Measurements from ENCODE around the gene KIF9. TPM values are rescaled to one million over a fixed set of nuclear protein-coding genes. Genes with fewer than 3 reads are reported as not detected.

The KIF9 gene, protein sequence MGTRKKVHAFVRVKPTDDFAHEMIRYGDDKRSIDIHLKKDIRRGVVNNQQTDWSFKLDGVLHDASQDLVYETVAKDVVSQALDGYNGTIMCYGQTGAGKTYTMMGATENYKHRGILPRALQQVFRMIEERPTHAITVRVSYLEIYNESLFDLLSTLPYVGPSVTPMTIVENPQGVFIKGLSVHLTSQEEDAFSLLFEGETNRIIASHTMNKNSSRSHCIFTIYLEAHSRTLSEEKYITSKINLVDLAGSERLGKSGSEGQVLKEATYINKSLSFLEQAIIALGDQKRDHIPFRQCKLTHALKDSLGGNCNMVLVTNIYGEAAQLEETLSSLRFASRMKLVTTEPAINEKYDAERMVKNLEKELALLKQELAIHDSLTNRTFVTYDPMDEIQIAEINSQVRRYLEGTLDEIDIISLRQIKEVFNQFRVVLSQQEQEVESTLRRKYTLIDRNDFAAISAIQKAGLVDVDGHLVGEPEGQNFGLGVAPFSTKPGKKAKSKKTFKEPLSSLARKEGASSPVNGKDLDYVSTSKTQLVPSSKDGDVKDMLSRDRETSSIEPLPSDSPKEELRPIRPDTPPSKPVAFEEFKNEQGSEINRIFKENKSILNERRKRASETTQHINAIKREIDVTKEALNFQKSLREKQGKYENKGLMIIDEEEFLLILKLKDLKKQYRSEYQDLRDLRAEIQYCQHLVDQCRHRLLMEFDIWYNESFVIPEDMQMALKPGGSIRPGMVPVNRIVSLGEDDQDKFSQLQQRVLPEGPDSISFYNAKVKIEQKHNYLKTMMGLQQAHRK
- total RNA-seq, result 2.3 and 2.5 TPM in 2 replicates

DNA sequence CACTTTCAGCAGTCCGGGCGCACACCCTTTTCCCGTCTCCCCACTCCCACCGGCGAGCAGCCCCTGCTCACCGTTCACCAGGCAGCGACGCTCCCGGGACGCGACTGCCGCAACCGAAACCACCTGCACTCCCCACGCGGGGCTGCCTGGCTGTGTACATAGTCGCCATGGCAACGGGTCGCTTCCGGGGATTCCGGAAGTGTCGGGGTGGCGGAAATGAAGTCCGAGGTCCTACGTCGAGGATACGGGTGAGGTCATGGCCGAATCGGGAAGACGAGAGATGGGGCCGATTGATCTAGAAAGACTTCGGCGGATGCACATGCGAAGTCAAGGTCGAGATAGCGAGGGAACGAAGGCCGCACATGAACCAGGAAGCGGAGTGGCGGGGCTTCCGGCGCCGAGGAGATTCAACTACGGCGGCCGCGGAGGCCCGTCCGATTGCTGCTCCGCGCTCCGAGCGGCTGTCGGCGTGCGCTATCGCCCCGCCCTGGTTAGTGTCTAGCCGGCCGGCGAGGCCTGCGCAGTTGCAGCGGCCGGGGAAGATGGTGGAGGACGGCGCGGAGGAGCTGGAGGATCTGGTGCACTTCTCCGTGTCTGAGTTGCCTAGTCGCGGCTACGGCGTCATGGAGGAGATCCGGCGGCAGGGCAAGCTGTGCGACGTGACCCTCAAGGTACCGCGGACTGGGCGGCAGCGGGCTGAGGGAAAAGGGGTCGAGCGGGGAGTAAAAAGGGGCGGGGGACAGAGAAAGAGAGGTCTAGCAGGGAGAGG, at the start of gene KIF9, which contains the start of gene KLHL18:
KIF9 (minus strand) TSS at position 376 of the 769 bp plus-strand sequence. CDS start 5,425 bp downstream, outside the sequence.
KLHL18 (plus strand) TSS at position 521 of the 769 bp plus-strand sequence; CDS start at position 543, 22 bp downstream.
- no peaks in the 10 kb centered on the region for H3K9me3 Mint-ChIP-seq
- TF ChIP-seq, protein P1, sequence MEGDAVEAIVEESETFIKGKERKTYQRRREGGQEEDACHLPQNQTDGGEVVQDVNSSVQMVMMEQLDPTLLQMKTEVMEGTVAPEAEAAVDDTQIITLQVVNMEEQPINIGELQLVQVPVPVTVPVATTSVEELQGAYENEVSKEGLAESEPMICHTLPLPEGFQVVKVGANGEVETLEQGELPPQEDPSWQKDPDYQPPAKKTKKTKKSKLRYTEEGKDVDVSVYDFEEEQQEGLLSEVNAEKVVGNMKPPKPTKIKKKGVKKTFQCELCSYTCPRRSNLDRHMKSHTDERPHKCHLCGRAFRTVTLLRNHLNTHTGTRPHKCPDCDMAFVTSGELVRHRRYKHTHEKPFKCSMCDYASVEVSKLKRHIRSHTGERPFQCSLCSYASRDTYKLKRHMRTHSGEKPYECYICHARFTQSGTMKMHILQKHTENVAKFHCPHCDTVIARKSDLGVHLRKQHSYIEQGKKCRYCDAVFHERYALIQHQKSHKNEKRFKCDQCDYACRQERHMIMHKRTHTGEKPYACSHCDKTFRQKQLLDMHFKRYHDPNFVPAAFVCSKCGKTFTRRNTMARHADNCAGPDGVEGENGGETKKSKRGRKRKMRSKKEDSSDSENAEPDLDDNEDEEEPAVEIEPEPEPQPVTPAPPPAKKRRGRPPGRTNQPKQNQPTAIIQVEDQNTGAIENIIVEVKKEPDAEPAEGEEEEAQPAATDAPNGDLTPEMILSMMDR (IDR thresholded peaks at IDR 0.05), result no peak
- peaks cover 23% of the 10 kb centered on the region for H3K36me3 Mint-ChIP-seq (ENCODE audit: low read depth)
- no peaks in the 10 kb centered on the region for H3K27me3 Mint-ChIP-seq
- CTCF ChIA-PET, result interaction anchor here (1.4 to 1.8 kb wide), 4 partner anchors 9 to 118 kb away, joined by 4 to 6 read pairs (median 4); no protein-coding TSS in a partner anchor
- POLR2A ChIA-PET, result interaction anchor here (0.6 to 1.9 kb wide), 10 partner anchors 8 to 624 kb away, joined by 3 to 12 read pairs (median 6); partner anchors contain the start of genes PTPN23 and SETD2
- DNase-seq (peak; percentile 93), ATAC-seq (ENCODE audit: low read depth) (peak; percentile 82)
- H3K4me3 Mint-ChIP-seq, result peak within 1 kb of the TSS; percentile 100
- peaks cover 53% of the 10 kb centered on the region for H3K4me1 Mint-ChIP-seq
- H3K27ac Mint-ChIP-seq, result peak within 1 kb of the TSS; percentile 99
- intact Hi-C loops (cut with micrococcal nuclease), result loop anchor here (1.0 to 5.0 kb wide), 9 partner anchors 9 to 744 kb away; partner anchors contain the start of genes CCDC12, PTPN23, SETD2 and SMARCC1

DNA sequence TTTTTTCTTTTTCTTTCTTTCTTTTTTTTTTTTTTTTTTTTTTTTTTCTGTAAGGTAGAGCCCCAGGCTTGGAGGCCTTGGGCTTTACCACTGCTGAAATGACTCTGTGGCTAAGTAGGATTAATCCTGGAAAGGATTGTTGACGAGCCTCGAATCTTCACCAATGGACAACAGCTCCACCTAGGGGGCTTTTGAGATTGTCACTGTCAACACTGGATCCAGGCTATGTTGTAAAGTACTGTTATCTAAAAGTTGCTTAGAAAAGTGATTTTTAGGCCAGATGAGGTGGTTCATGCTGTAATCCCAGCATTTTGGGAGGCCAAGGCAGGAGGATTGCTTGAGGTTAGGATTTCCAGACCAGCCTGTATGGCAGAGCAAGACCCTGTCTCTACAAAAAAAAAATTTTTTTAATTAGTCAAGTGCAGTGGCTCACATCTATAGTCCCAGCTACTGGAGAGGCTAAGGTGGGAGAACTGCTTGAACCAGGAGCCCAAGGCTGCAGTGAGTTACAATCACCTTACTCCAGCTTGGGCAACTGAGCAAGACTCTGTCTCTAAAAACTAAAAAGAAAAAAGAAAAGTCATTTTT, 41.8 kb upstream of the KIF9 start:
- ChIA-PET POLR2A (no interaction called here), CTCF (interaction anchor here (0.6 to 1.8 kb wide), 14 partner anchors 10 to 618 kb away, joined by 3 to 26 read pairs (median 3); partner anchors contain the start of gene SETD2)
- H3K9me3 Mint-ChIP-seq, result no peaks in the 10 kb centered on the region
- intact Hi-C loops (cut with micrococcal nuclease), result loop anchor here (1.0 to 10.0 kb wide), 8 partner anchors 42 to 619 kb away; partner anchors contain the start of genes KIF9, KLHL18 and SETD2
- ATAC-seq (ENCODE audit: low read depth) (peak; percentile 65), DNase-seq (no peak)
- no peak overlapping the region for H3K4me3 Mint-ChIP-seq
- H3K27me3 Mint-ChIP-seq, result no peaks in the 10 kb centered on the region
- peaks cover 76% of the 10 kb centered on the region for H3K36me3 Mint-ChIP-seq (ENCODE audit: low read depth)
- H3K27ac Mint-ChIP-seq, result no peak overlapping the region
- TF ChIP-seq, protein P1 (IDR thresholded peaks at IDR 0.05), result peak; percentile 56
- H3K4me1 Mint-ChIP-seq, result no peaks in the 10 kb centered on the region

DNA sequence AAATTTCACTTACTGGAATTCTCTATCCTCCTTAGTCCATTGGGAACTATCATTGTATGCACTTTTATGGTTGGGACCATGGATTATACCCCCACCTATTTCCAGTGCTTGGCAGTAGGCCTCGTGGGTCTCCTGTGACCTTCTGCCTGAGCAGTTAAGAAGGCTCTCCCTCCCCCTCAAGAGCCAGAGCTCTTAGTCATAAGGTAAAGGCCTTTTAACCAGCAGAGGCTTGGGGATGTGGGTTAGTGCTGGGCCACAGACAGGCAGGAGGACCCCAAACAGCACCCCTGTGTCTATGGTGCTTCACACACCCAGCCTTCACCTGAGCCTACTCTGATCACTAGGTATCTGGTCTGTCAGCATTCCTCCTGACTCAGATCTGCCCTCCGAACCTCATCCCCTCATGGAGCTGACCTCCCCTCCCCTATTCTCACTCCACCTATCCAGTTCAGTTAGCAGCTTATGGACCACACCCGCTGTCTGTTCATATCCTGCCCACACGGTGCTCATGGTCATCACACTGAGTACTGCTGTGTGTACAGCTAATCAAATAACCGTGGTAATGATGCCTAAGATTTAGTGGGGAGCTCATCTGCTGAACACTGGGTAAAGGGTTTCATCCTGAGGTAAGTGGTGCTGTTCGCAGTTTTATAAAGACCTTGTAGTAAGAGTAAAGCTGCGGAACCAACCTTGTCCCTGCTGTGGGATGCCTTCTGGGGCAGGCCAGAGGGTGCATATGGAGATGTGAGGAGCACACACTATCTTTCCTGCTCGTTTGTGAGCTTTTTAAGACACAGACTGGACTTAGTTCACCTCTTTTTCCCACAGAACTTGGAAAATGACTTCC, 41.1 kb upstream of the KIF9 start:
- intact Hi-C loops (cut with micrococcal nuclease), result loop anchor here (1.0 to 10.0 kb wide), 9 partner anchors 41 to 618 kb away; partner anchors contain the start of genes KIF9, KLHL18 and SETD2
- POLR2A ChIA-PET, result no interaction called here
- no peaks in the 10 kb centered on the region for H3K4me1 Mint-ChIP-seq
- peak overlapping the region; percentile 36 for H3K27ac Mint-ChIP-seq
- TF ChIP-seq, protein P1 (IDR thresholded peaks at IDR 0.05), result no peak
- DNase-seq (no peak), ATAC-seq (ENCODE audit: low read depth) (no peak)
- CTCF ChIA-PET, result interaction anchor here (0.6 to 1.8 kb wide), 16 partner anchors 9 to 618 kb away, joined by 3 to 26 read pairs (median 3); partner anchors contain the start of gene SETD2
- no peaks in the 10 kb centered on the region for H3K9me3 Mint-ChIP-seq
- H3K27me3 Mint-ChIP-seq, result no peaks in the 10 kb centered on the region
- peaks cover 75% of the 10 kb centered on the region for H3K36me3 Mint-ChIP-seq (ENCODE audit: low read depth)
- H3K4me3 Mint-ChIP-seq, result no peak overlapping the region

DNA sequence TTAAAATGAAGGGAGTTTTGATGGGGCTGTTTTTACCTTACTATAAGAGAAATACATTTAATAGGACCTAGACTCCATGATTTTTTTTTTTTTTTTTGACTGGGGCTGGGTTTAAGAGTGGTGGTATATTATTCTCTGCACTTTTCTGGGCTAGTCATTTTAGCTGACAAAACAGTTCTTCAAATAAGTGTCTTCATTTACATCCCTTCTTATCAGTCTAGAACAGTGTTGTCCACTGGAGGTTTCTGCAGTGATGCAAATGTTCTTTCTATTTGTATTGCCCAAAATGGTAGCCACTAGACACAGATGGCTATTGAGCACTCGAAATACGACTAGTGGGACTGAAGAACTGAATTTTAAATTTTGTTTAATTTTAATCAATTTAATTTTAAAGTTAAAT, 37.4 kb upstream of the KIF9 start:
- Mint-ChIP-seq H3K4me1 (peaks cover under 1% of the 10 kb centered on the region), H3K27me3 (no peaks in the 10 kb centered on the region), H3K36me3 (ENCODE audit: low read depth) (peaks cover 58% of the 10 kb centered on the region), H3K27ac (no peak overlapping the region), H3K9me3 (no peaks in the 10 kb centered on the region), H3K4me3 (no peak overlapping the region)
- POLR2A ChIA-PET, result no interaction called here
- ATAC-seq (ENCODE audit: low read depth) (no peak), DNase-seq (no peak)
- CTCF ChIA-PET, result interaction anchor here (1.9 kb wide), 1 partner anchor 156 kb away, joined by 5 read pairs; the partner anchor contains the start of gene SETD2
- intact Hi-C loops (cut with micrococcal nuclease), result loop anchor here (5.0 to 10.0 kb wide), 2 partner anchors 233 to 305 kb away; no protein-coding TSS in a partner anchor
- TF ChIP-seq, protein P1 (IDR thresholded peaks at IDR 0.05), result no peak
